Measurements from ENCODE around the gene CTNND1. TPM values are rescaled to one million over a fixed set of nuclear protein-coding genes. Genes with fewer than 3 reads are reported as not detected.
"Not testable (repeated sequence)": the region's sequence is repeated elsewhere in the genome, so short reads cannot be mapped to it uniquely, and the experiment has no call there.

Gene CTNND1, protein sequence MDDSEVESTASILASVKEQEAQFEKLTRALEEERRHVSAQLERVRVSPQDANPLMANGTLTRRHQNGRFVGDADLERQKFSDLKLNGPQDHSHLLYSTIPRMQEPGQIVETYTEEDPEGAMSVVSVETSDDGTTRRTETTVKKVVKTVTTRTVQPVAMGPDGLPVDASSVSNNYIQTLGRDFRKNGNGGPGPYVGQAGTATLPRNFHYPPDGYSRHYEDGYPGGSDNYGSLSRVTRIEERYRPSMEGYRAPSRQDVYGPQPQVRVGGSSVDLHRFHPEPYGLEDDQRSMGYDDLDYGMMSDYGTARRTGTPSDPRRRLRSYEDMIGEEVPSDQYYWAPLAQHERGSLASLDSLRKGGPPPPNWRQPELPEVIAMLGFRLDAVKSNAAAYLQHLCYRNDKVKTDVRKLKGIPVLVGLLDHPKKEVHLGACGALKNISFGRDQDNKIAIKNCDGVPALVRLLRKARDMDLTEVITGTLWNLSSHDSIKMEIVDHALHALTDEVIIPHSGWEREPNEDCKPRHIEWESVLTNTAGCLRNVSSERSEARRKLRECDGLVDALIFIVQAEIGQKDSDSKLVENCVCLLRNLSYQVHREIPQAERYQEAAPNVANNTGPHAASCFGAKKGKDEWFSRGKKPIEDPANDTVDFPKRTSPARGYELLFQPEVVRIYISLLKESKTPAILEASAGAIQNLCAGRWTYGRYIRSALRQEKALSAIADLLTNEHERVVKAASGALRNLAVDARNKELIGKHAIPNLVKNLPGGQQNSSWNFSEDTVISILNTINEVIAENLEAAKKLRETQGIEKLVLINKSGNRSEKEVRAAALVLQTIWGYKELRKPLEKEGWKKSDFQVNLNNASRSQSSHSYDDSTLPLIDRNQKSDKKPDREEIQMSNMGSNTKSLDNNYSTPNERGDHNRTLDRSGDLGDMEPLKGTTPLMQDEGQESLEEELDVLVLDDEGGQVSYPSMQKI
- total RNA-seq: 150 TPM
- long read RNA-seq, full-length matches to known transcripts: 4 of 23 reads
- long read RNA-seq, partial matches to known transcripts: 9 of 23 reads
- long read RNA-seq, other reads (novel, unspliced or antisense): 10 of 23 reads

GRCh38 chr11:57761301-57762234 lies at the start of gene CTNND1:
TSS of gene CTNND1 (plus strand) at chr11:57761802. CDS start at chr11:57791479, 29,677 bp downstream.
- DNase-seq (ENCODE audit: low spot score): no peak

DNA sequence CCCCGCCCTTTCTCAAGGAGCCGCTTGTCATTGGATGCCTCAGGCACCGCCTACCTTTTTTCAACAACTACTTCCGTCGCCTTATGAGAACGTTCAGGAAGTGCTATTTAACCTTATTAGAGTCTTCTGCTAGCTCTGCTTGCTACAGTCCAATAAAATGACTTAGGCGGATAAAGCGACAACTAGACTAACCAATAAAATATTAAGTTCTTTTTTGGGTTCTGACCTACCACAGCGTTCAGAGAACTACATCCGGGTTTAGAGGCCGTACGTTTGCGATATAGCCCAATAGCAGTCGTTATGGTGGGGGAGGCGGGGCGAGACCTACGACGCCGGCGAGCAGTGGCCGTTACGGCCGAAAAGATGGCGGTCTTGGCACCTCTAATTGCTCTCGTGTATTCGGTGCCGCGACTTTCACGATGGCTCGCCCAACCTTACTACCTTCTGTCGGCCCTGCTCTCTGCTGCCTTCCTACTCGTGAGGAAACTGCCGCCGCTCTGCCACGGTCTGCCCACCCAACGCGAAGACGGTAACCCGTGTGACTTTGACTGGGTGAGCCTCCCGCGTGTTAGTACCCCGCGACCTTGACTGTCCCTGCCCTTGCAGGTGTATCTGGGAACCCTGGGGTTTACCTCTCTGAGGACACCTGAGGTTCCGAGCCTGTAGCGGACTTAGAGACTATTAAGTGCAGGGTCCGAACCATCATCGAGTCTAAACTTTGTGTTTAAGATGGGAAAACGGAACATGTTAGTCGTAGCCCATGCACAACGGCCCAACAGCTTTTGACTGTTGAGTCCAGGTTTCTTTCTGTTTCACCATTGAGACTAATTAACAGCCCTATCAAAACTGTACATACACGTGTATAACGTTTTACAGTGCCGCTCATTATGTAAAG lies 49.1 kb upstream of the CTNND1 start, which contains the start of gene TMX2:
Gene TMX2 (plus strand): TSS at position 338 of the 895 bp plus-strand sequence. CDS start 26 bp downstream, at position 364.
- DNase-seq (ENCODE audit: low spot score): peak; percentile 96

DNA sequence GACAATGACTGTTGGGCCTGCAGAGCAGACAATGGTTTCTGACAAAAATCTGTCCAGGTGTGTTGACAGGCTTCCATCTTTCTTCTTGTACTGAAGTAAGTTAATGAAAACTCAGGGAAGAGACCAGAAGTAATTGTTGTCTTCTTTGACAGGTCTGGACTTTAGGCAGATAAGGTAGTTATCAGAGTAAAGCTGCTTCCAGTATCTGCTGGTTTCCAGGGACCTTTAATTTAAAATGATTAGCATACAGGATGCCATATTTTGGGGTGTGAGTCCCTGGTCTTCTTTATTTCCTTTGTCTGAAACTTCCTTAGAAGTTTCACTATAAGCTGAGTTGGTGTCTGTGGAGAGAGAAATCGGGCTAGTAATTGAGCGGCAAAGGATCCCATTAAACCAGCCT lies 47.8 kb upstream of the CTNND1 start:
- no peak for DNase-seq (ENCODE audit: low spot score)

GRCh38 chr11:57716726-57717125 lies 44.9 kb upstream of the CTNND1 start:
- not testable (repeated sequence) for DNase-seq (ENCODE audit: low spot score)

DNA sequence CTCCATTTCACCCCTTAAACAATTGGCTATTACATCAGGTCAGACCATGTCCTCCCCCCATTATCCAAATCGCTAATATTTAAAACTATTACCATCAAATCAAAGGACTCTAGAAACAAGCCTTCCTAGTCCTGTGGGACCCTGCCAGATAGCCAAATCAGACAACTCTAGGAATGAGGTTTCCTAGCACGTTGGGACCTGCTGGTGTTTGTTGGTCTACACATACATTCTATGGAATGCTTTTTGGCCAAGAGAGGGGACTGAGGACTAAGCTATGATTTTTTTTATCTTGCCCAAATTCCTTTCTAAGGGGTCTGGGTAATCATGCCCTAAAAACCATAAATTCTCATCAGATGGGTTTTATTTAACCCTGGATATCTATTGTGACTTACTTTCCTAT lies 34.4 kb upstream of the CTNND1 start:
- DNase-seq (ENCODE audit: low spot score): no peak

DNA sequence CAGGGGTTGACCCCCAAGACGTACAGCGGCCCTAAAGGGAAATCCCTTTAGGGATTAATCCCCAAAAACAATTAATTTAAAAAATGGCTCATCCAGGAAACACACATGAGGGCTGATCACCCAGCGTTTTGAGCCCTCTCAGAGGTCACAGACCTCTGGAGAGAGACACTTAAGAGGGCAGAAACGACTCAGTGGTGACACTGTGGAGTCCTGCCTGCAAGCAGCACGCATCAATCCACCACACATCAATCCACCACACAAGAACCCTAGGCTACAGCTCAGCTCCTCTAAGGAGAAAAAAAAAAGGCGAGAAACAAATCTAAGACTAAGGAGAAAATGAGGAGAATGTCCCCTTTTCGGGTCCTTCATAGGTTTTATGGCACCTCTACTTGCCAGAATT lies 32.8 kb upstream of the CTNND1 start:
- DNase-seq (ENCODE audit: low spot score): no peak

DNA sequence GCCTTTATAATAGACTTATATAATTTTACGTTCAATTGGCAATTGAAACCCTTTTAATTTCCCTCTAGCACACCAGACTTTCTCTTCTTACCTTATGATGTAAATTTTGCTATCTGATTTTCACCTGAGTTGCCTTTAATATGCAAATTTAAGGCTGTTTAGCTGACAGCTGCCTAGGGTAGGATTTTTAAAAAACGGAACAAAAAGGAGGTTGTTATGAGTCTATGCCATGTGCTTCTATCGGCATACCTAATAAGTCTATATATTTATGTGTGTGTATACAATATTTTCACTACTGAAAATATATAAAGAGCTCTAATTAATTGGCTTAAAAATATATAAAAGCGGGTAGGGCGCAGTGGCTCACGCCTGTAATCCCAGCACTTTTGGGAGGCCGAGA lies 32.1 kb upstream of the CTNND1 start:
- no peak for DNase-seq (ENCODE audit: low spot score)

DNA sequence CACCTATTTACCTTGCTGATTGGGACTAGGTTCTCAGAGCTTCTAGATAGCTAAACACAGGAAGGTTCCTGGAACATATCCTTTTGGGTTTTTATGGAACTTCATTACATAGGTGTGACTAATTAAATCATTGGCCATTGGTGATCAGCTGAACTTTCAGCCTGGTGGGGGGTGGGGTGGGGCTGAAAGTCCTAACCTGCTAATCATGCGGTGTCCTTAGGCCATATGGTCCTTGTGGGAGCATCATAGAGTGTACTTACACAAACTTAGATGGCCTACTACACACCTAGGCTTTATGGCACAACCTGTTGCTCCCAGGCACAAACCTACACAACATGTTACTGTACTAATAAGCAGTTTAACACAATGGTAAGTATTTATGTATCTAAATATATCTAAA lies 28.9 kb upstream of the CTNND1 start:
- DNase-seq (ENCODE audit: low spot score): no peak

- no peak for DNase-seq (ENCODE audit: low spot score)
Measured at GRCh38 chr11:57735619-57736298, 25.8 kb upstream of the CTNND1 start.

- peak; percentile 97 for DNase-seq (ENCODE audit: low spot score)
Measured at GRCh38 chr11:57741132-57742086, 20.2 kb upstream of the CTNND1 start, which contains the start of gene SELENOH. TSS of gene SELENOH (plus strand) at chr11:57741491. CDS start at chr11:57741596, 105 bp downstream.

DNA sequence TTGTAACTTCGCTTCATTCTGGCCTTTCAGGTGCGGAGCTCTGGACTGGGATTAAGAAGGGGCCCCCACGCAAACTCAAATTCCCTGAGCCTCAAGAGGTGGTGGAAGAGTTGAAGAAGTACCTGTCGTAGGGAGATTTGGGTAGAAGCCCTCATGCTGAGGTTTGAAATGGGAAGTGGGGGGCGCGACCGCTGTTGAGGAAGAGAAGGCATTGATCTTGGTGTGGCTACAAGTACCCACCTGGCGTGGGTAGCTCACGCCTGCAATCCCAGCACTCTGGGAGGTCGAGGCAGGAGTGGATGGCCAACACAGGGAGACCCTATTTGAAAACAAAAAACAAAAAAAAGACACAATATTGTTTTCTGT lies 19.5 kb upstream of the CTNND1 start:
- no peak for DNase-seq (ENCODE audit: low spot score)

DNA sequence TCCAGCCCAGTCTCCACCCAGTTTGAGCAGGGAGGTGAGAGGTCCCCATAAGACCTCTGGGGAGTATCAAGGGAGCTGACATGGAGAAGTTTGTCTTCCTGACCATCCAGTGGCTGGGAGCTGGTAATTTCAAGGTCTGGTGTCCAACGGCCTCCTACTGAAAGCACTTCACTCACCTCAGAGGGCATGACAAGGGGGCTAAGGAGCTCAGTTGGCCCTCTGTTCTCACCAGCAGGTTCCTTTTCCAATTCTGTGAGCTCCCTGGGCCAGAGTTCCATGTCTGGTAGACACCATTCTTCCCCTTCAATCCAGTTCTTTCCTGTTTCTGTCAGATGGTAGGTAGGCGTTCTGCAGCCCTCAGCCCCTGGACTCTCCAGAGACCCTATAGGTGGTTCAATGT lies 17.2 kb upstream of the CTNND1 start:
- DNase-seq (ENCODE audit: low spot score): no peak

DNA sequence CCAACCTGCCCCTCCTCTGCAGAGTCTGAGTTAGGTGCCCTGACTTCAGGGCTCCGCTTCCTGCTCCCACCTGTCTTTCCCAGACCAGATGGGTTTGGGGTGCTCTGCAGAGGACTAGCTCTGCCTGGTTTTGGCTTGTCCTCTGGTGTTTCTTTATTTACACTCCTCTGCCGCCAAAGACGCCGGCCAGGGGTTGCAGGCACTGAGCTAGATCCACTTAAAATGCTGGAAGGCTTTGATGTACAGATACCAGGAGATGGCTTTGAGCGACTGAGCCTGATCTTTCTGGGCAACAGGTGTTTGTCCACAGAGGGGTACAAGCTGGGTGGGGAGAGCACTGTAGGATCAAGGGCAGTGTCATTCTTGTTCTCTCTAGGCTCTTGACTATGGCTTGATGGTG lies 16.4 kb upstream of the CTNND1 start:
- DNase-seq (ENCODE audit: low spot score): no peak

GRCh38 chr11:57746920-57747319 lies 14.7 kb upstream of the CTNND1 start:
- DNase-seq (ENCODE audit: low spot score): no peak

DNA sequence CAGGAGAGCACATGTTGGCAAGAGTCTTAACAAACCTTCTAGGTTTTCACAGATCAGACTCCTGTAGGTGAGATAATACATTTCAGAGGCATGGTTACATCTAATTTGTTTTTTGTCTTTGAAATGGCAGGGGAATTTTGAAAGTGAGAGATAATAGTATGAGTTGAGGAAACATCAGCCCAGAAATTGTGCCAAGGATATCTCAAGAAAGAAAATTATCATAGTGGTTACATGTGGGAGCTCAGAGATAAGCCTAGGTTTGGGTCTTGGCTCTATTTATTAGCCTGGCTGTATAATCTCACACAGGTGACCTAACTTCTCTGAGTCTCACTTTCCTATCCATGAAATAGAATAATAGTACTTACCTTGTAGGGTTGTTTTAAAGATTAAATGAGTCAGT lies 10.4 kb upstream of the CTNND1 start:
- DNase-seq (ENCODE audit: low spot score): no peak

DNA sequence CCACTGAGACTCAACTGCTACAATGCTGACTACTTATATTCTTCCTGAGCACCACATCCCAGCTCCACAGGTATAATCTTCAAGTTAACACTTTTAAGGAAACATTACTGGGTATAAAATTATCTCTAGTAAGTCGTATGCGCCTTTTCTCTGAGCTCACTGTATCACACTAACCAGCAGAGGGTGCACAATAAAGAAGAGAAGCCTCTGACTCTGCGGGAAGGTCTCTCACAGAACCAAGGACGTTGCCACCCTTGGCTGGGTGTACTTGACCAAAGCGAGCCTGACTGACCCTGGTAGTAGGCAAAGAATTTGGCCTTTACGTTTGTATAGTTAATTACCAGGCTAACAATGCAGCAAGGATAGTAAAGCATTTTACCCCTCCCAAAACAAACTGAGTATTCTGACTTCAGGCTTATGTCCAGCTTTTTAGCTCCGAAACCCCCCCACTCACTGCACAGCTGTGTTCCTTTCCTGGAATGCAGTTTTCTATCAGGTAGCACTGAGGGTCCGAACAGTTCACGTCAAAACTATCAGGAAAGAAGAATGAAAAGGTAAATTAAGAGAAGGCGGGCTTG lies 9.8 kb upstream of the CTNND1 start, which contains the start of gene BTBD18:
Gene BTBD18 (minus strand): TSS at position 144 of the 578 bp plus-strand sequence. CDS start 631 bp downstream, outside the sequence.
- no peak for DNase-seq (ENCODE audit: low spot score)

DNA sequence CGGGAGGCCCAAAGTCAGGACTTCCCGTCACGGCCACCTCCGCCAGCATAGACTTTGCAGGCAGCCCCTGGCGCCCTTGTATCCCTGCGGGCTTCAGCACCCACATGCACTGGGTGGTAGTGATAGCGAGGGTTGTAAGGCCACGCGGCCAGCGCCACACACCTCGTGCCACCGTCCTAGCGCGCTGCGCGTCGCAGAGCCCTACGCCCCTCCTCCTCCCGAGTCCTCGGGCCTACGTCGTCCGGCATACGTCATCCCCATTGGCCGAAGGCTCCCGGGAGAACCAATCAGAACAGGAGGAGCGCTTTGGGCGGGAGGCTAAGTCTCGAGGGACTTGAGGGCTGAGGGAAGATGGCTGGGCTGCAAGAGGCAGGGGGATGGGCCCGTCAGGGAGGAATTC lies 8.6 kb upstream of the CTNND1 start:
- DNase-seq (ENCODE audit: low spot score): no peak
